Epidermal melanocyte (primary cell): ENCODE data around the gene TMTC1.

Source experiments
- DNase-seq: peaks from one replicate; pipeline ENCODE4 v3.0.0; 2011; ENCODE audit warnings: low spot score; ENCODE audit not compliant: insufficient read length

TMTC1 gene

GRCh38 chr12:29741342-29742241, 42.1 kb downstream of the TMTC1 start:
- no peak for DNase-seq

- no peak for DNase-seq
Observed at GRCh38 chr12:29739279-29739991, 44.3 kb downstream of the TMTC1 start.

- DNase-seq, result no peak
Observed at GRCh38 chr12:29738365-29738764, 45.4 kb downstream of the TMTC1 start.

- no peak for DNase-seq
Observed at GRCh38 chr12:29737644-29738043, 46.1 kb downstream of the TMTC1 start.

GRCh38 chr12:29735604-29736003, 48.1 kb downstream of the TMTC1 start:
- DNase-seq, result no peak

GRCh38 chr12:29734734-29735133, 49.0 kb downstream of the TMTC1 start:
- DNase-seq, result no peak

- no peak for DNase-seq
Observed at GRCh38 chr12:29734305-29734704, 49.4 kb downstream of the TMTC1 start.

- DNase-seq, result no peak
Observed at GRCh38 chr12:29733501-29733900, 50.2 kb downstream of the TMTC1 start.

- DNase-seq, result no peak
Observed at GRCh38 chr12:29733060-29733459, 50.7 kb downstream of the TMTC1 start.

- DNase-seq, result no peak
Observed at GRCh38 chr12:29732593-29732992, 51.1 kb downstream of the TMTC1 start.

GRCh38 chr12:29732191-29732590, 51.6 kb downstream of the TMTC1 start:
- no peak for DNase-seq

- DNase-seq, result no peak
Observed at GRCh38 chr12:29731591-29731990, 52.2 kb downstream of the TMTC1 start.

- no peak for DNase-seq
Observed at GRCh38 chr12:29730481-29730880, 53.3 kb downstream of the TMTC1 start.

- no peak for DNase-seq
Observed at GRCh38 chr12:29728030-29728429, 55.7 kb downstream of the TMTC1 start.

- no peak for DNase-seq
Observed at GRCh38 chr12:29726741-29727348, 56.9 kb downstream of the TMTC1 start.

GRCh38 chr12:29726321-29726692, 57.4 kb downstream of the TMTC1 start:
- no peak for DNase-seq

GRCh38 chr12:29725587-29726320, 58.0 kb downstream of the TMTC1 start:
- no peak for DNase-seq

GRCh38 chr12:29722164-29722563, 61.6 kb downstream of the TMTC1 start:
- DNase-seq, result no peak

- no peak for DNase-seq
Observed at GRCh38 chr12:29719381-29719780, 64.4 kb downstream of the TMTC1 start.

- DNase-seq, result no peak
Observed at GRCh38 chr12:29717540-29718100, 66.1 kb downstream of the TMTC1 start.

GRCh38 chr12:29714966-29715365, 68.8 kb downstream of the TMTC1 start:
- no peak for DNase-seq
